ENCODE measurements around the gene ADAMTS6.

The ADAMTS6 gene

DNA sequence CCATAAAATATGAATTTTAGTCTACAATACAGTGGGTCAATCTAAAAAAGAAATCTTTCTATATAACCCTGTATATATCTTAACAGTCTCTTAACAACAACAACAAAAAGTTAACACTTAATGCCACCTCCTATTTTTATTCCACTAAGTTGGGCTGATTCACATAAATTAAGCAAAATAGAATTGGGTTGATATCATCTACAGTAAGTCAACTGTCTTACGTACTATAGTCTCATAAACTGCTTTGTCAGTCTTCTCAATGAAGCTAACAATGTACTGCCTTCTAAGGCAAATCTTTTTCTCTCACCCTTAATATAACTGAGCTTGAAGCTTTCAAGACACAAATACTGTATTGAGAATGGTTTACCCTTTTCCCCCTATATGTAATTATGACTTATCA lies 185.7 kb downstream of the ADAMTS6 start:
- Histone ChIP-seq H3K9me3 (ENCODE audit: control insufficient read depth, insufficient read depth, low read depth, low read length) (no peaks in the 10 kb centered on the region), H3K4me3 (ENCODE audit: low read depth, low read length) (no peak overlapping the region), H3K27ac (ENCODE audit: extremely low read depth, low read depth, low read length) (no peak overlapping the region), H3K36me3 (ENCODE audit: control insufficient read depth in 2 of 2, insufficient read depth in 1 of 2, low read length in 2 of 2) (no peaks in the 10 kb centered on the region), H3K4me1 (ENCODE audit: control insufficient read depth, insufficient read depth, low read length) (no peaks in the 10 kb centered on the region)
- TF ChIP-seq ZNF48 (tag by site-specific recombination; IDR thresholded peaks at IDR 0.05), result no peak
- no peak for TF ChIP-seq ZNF416 (tag by site-specific recombination; IDR thresholded peaks at IDR 0.05)
- no peak for TF ChIP-seq ZNF114 (tag by site-specific recombination; IDR thresholded peaks at IDR 0.05)
- no peak for TF ChIP-seq WT1 (tag by site-specific recombination; IDR thresholded peaks at IDR 0.05)
- TF ChIP-seq ZNF626 (tag by site-specific recombination; IDR thresholded peaks at IDR 0.05), result no peak
- TF ChIP-seq, protein P1, sequence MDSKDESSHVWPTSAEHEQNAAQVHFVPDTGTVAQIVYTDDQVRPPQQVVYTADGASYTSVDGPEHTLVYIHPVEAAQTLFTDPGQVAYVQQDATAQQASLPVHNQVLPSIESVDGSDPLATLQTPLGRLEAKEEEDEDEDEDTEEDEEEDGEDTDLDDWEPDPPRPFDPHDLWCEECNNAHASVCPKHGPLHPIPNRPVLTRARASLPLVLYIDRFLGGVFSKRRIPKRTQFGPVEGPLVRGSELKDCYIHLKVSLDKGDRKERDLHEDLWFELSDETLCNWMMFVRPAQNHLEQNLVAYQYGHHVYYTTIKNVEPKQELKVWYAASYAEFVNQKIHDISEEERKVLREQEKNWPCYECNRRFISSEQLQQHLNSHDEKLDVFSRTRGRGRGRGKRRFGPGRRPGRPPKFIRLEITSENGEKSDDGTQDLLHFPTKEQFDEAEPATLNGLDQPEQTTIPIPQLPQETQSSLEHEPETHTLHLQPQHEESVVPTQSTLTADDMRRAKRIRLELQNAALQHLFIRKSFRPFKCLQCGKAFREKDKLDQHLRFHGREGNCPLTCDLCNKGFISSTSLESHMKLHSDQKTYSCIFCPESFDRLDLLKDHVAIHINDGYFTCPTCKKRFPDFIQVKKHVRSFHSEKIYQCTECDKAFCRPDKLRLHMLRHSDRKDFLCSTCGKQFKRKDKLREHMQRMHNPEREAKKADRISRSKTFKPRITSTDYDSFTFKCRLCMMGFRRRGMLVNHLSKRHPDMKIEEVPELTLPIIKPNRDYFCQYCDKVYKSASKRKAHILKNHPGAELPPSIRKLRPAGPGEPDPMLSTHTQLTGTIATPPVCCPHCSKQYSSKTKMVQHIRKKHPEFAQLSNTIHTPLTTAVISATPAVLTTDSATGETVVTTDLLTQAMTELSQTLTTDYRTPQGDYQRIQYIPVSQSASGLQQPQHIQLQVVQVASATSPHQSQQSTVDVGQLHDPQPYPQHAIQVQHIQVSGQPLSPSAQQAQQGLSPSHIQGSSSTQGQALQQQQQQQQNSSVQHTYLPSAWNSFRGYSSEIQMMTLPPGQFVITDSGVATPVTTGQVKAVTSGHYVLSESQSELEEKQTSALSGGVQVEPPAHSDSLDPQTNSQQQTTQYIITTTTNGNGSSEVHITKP (tag by site-specific recombination; IDR thresholded peaks at IDR 0.05), result no peak
- no peak for TF ChIP-seq ZNF529 (tag by site-specific recombination; IDR thresholded peaks at IDR 0.05; ENCODE audit: insufficient replicate concordance)
- TF ChIP-seq ZNF843 (tag by site-specific recombination; IDR thresholded peaks at IDR 0.05), result no peak
- TF ChIP-seq ZNF580 (tag by site-specific recombination; IDR thresholded peaks at IDR 0.05), result no peak
- ChIA-PET POLR2A (no interaction called here), CTCF (no interaction called here)

GRCh38 chr5:65292196-65292595 lies 189.5 kb downstream of the ADAMTS6 start:
- Histone ChIP-seq H3K27ac (ENCODE audit: extremely low read depth, low read depth, low read length) (no peak overlapping the region), H3K4me1 (ENCODE audit: control insufficient read depth, insufficient read depth, low read length) (no peaks in the 10 kb centered on the region), H3K9me3 (ENCODE audit: control insufficient read depth, insufficient read depth, low read depth, low read length) (no peaks in the 10 kb centered on the region), H3K4me3 (ENCODE audit: low read depth, low read length) (no peak overlapping the region), H3K36me3 (ENCODE audit: control insufficient read depth in 2 of 2, insufficient read depth in 1 of 2, low read length in 2 of 2) (no peaks in the 10 kb centered on the region)
- CTCF ChIA-PET, result no interaction called here
- TF ChIP-seq ZSCAN4 (tag by site-specific recombination; IDR thresholded peaks at IDR 0.05) (no peak), ZNF174 (tag by site-specific recombination; IDR thresholded peaks at IDR 0.05) (no peak), ZBTB26 (tag by site-specific recombination; optimal IDR thresholded peaks at IDR 0.05) (no peak), ZNF624 (tag by site-specific recombination; IDR thresholded peaks at IDR 0.05) (no peak), AEBP2 (tag by site-specific recombination; IDR thresholded peaks at IDR 0.05; ENCODE audit: borderline replicate concordance) (no peak), ZNF596 (tag by site-specific recombination; IDR thresholded peaks at IDR 0.05) (no peak), ZNF335 (tag by site-specific recombination; conservative IDR thresholded peaks at IDR 0.05) (no peak)
- TF ChIP-seq, protein P2, sequence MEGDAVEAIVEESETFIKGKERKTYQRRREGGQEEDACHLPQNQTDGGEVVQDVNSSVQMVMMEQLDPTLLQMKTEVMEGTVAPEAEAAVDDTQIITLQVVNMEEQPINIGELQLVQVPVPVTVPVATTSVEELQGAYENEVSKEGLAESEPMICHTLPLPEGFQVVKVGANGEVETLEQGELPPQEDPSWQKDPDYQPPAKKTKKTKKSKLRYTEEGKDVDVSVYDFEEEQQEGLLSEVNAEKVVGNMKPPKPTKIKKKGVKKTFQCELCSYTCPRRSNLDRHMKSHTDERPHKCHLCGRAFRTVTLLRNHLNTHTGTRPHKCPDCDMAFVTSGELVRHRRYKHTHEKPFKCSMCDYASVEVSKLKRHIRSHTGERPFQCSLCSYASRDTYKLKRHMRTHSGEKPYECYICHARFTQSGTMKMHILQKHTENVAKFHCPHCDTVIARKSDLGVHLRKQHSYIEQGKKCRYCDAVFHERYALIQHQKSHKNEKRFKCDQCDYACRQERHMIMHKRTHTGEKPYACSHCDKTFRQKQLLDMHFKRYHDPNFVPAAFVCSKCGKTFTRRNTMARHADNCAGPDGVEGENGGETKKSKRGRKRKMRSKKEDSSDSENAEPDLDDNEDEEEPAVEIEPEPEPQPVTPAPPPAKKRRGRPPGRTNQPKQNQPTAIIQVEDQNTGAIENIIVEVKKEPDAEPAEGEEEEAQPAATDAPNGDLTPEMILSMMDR (tag by site-specific recombination; IDR thresholded peaks at IDR 0.05), result no peak
- POLR2A ChIA-PET, result no interaction called here

Data from HEK293 (cell line).